ENCODE data around the gene COX7A2. TPM values are rescaled to one million over a fixed set of nuclear protein-coding genes. Genes with fewer than 3 reads are reported as not detected.

The COX7A2 gene
- total and polyA plus RNA-seq, 2 of the 13 experiments (the other 11 are each of a cell fraction or from before 2014, with no cell fraction given): 407 to 556 TPM

DNA sequence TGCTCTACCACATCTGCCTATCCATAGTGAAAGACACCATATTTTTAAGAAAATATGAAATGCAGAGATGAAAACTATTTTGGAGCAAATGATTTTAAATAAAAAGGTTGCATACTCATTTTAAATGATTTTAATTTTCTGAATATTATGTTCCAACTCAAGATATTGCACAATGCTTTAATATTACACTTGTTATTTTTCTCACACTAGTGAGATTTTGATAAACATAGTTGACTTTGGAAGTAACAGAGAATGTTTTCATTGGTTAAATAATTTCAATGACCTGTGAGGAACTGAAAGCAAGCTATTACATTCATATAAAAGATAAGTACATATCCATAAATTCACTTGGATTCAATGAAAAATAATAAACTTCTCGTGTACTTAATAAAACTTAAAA is 48.1 kb upstream of the COX7A2 start:
- Histone ChIP-seq H3K27ac (ENCODE audit: extremely low read length, insufficient read depth, low read length) (no peak overlapping the region), H3K79me2 (ENCODE audit: insufficient read depth, low read length) (no peaks in the 10 kb centered on the region), H3K9me3 (ENCODE audit: low read length) (no peaks in the 10 kb centered on the region), H3K4me1 (ENCODE audit: insufficient read depth, low read length) (peaks cover 11% of the 10 kb centered on the region), H3K9ac (ENCODE audit: insufficient read depth, low read depth, low read length) (no peak overlapping the region), H3K36me3 (replicated peaks in 1 of 2; ENCODE audit: control insufficient read depth in 1 of 2, insufficient read depth in 2 of 2, low read length in 2 of 2) (no peaks in the 10 kb centered on the region), H2AFZ (ENCODE audit: low read length) (no peak overlapping the region), H3K4me2 (ENCODE audit: low read depth, low read length) (no peak overlapping the region), H3K27me3 (ENCODE audit: control insufficient read depth in 1 of 2, insufficient read depth in 2 of 2, low read length in 2 of 2) (no peaks in the 10 kb centered on the region), H4K20me1 (ENCODE audit: insufficient read depth, low read length) (no peaks in the 10 kb centered on the region), H3K4me3 (replicated peaks in 1 of 3; ENCODE audit: insufficient read depth in 1 of 3, low read depth in 2 of 3, low read length in 3 of 3) (no peak overlapping the region)
- POLR2A ChIA-PET: no interaction called here
- no TSS peak for BruUV-seq (replicated peaks)
- in situ Hi-C loops (cut with HindIII; ENCODE audit: extremely low pct_ligation_motif_present, low pct_unique_long_range_greater_than_20kb): no loop called here
- WGBS (ENCODE audit: low lambda C conversion rate): 69% methylated on average over 1 of the region's 1 CpG
- FAIRE-seq (no peak), DNase-seq (ENCODE audit: low spot score) (no peak), ATAC-seq (no peak)
- intact Hi-C loops (cut with micrococcal nuclease; ENCODE audit: unreplicated experiment): no loop called here
- CTCF ChIA-PET (ENCODE audit: low intra/inter-chr PET ratio, low total read pairs): no interaction called here
- TF ChIP-seq SMARCC2 (IDR thresholded peaks at IDR 0.05): no peak
- TF ChIP-seq POLR2AphosphoS2 (IDR thresholded peaks at IDR 0.05; ENCODE audit: low read depth, low read length): no peak
- no peak for TF ChIP-seq SIN3A (IDR thresholded peaks at IDR 0.05; ENCODE audit: borderline replicate concordance, low read depth, low read length)

DNA sequence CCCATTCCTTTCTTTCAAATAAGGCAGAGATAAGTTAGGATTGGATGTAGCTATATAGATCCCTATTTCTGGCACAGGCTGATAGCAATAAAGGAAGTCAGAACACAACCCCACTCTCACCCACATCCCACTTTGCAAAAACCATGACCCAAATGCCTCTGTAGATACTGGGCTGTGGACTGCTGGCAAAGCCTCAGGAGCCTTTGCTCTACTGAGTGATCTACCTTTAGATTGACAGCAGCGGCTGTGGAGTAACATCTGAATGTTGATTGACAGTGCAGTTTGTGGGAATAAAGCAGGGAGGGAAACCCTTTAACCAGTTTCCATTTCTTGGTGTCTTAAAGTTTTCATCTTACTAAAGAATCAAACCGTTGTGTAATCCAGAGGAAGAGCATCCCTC is 47.7 kb upstream of the COX7A2 start:
- Histone ChIP-seq H3K9ac (ENCODE audit: insufficient read depth, low read depth, low read length) (no peak overlapping the region), H3K27me3 (ENCODE audit: control insufficient read depth in 1 of 2, insufficient read depth in 2 of 2, low read length in 2 of 2) (no peaks in the 10 kb centered on the region), H4K20me1 (ENCODE audit: insufficient read depth, low read length) (no peaks in the 10 kb centered on the region), H3K4me3 (replicated peaks in 1 of 3; ENCODE audit: insufficient read depth in 1 of 3, low read depth in 2 of 3, low read length in 3 of 3) (no peak overlapping the region), H2AFZ (ENCODE audit: low read length) (no peak overlapping the region), H3K27ac (ENCODE audit: extremely low read length, insufficient read depth, low read length) (no peak overlapping the region), H3K9me3 (ENCODE audit: low read length) (no peaks in the 10 kb centered on the region), H3K79me2 (ENCODE audit: insufficient read depth, low read length) (peaks cover under 1% of the 10 kb centered on the region), H3K4me1 (ENCODE audit: insufficient read depth, low read length) (peaks cover 15% of the 10 kb centered on the region), H3K36me3 (replicated peaks in 1 of 2; ENCODE audit: control insufficient read depth in 1 of 2, insufficient read depth in 2 of 2, low read length in 2 of 2) (no peaks in the 10 kb centered on the region), H3K4me2 (ENCODE audit: low read depth, low read length) (no peak overlapping the region)
- CTCF ChIA-PET (ENCODE audit: low intra/inter-chr PET ratio, low total read pairs): no interaction called here
- FAIRE-seq: no peak
- in situ Hi-C loops (cut with HindIII; ENCODE audit: extremely low pct_ligation_motif_present, low pct_unique_long_range_greater_than_20kb): no loop called here
- POLR2A ChIA-PET: no interaction called here
- BruUV-seq (replicated peaks): no TSS peak
- intact Hi-C loops (cut with micrococcal nuclease; ENCODE audit: unreplicated experiment): no loop called here
- ATAC-seq: no peak
- WGBS (ENCODE audit: low lambda C conversion rate): 84% methylated on average over 2 of the region's 2 CpGs
- no peak for DNase-seq (ENCODE audit: low spot score)
- TF ChIP-seq ZNF737 (CRISPR knock-in tag; IDR thresholded peaks at IDR 0.05; ENCODE audit: borderline replicate concordance) (no peak), KDM1A (CRISPR knock-in tag; IDR thresholded peaks at IDR 0.05) (no peak), HNF4G (IDR thresholded peaks at IDR 0.05; ENCODE audit: borderline replicate concordance, low read depth, low read length) (no peak), HNF4G (CRISPR knock-in tag; IDR thresholded peaks at IDR 0.05; ENCODE audit: borderline replicate concordance, low read depth) (no peak), SOX6 (IDR thresholded peaks at IDR 0.05) (no peak), SOX6 (CRISPR knock-in tag; IDR thresholded peaks at IDR 0.05) (no peak), BORCS8-MEF2B (CRISPR knock-in tag; IDR thresholded peaks at IDR 0.05) (no peak), ZNF33A (CRISPR knock-in tag; IDR thresholded peaks at IDR 0.05; ENCODE audit: borderline replicate concordance) (no peak), ZSCAN30 (CRISPR knock-in tag; IDR thresholded peaks at IDR 0.05) (no peak), ZNF589 (CRISPR knock-in tag; conservative IDR thresholded peaks at IDR 0.05) (no peak), HNRNPUL1 (IDR thresholded peaks at IDR 0.05; ENCODE audit: low read depth, low read length) (no peak), TSC22D2 (CRISPR knock-in tag; IDR thresholded peaks at IDR 0.05; ENCODE audit: borderline replicate concordance) (no peak)
- TF ChIP-seq, protein P1, sequence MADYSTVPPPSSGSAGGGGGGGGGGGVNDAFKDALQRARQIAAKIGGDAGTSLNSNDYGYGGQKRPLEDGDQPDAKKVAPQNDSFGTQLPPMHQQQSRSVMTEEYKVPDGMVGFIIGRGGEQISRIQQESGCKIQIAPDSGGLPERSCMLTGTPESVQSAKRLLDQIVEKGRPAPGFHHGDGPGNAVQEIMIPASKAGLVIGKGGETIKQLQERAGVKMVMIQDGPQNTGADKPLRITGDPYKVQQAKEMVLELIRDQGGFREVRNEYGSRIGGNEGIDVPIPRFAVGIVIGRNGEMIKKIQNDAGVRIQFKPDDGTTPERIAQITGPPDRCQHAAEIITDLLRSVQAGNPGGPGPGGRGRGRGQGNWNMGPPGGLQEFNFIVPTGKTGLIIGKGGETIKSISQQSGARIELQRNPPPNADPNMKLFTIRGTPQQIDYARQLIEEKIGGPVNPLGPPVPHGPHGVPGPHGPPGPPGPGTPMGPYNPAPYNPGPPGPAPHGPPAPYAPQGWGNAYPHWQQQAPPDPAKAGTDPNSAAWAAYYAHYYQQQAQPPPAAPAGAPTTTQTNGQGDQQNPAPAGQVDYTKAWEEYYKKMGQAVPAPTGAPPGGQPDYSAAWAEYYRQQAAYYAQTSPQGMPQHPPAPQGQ (CRISPR knock-in tag; IDR thresholded peaks at IDR 0.05; ENCODE audit: borderline replicate concordance): no peak

All from HepG2 (cell line).